Glomerular endothelial cell (primary cell): ENCODE measurements around the gene GPR37L1. TPM values are rescaled to one million over a fixed set of nuclear protein-coding genes. Genes with fewer than 3 reads are reported as not detected.
"Not testable (repeated sequence)": the region's sequence is repeated elsewhere in the genome, so short reads cannot be mapped to it uniquely, and the experiment has no call there.

ENCODE experiments used
- DNase-seq: peaks from one replicate; pipeline ENCODE4 v3.0.0-alpha.2; 2011; ENCODE audit warnings: low read depth, low spot score; ENCODE audit errors: extremely low read depth
- total RNA-seq: library from RNA; depleted of rRNA; stranded (reverse); fragments of >200 nt; gene quantifications from 2 replicates; pipeline ENCODE4 v1.2.3, GENCODE V29; 2015

The GPR37L1 gene
- total RNA-seq, 1 donor from 2014 or later, result 0.06 TPM

DNA sequence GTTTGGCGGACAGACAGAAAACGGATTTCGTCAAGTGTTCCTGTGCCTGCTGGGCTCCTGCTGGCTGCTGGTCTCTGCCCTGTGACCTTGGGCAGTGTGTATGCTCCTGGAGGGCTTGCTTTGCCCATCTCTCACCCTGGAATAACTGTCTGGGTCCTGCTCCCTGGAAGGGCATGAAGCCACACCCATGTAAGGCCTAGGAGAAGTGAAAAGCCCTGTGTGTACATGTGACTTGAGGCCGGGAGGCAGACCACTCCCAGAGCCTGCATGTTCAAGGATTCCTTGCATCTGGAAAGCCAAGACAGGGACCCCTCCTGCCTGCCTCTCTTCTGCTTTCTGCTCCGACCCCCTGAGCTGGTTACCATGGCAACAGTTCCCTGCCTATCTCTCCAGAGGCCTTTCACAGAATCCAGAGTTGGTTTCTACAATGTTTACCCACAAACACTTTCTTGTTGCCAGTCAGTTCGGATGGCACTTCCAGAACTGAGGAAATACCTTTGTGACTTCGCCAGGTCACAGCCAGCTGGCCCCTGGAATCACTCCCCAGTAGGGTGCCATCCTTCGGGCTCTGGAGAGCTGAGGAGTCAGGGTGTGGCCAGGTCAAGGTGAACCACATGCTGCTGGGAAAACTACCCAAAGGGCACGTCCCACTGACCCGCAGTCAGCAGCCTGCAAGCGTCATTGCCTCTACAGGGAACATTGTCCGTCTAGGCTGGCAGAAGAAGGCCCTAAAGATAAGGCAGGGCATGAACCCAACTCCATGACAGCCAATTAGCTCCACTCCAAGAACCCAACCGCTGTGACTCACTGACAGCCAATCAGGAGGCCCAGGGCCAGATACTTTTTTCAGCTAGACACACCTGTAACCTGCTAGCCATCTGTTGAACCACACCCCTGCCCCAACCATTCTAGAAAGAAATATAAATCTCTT lies 14.7 kb upstream of the GPR37L1 start:
- no peak for DNase-seq

GRCh38 chr1:202110977-202111376 lies 11.7 kb upstream of the GPR37L1 start:
- DNase-seq, result no peak

GRCh38 chr1:202111589-202111988 lies 11.1 kb upstream of the GPR37L1 start:
- not testable (repeated sequence) for DNase-seq

GRCh38 chr1:202112859-202113689 lies 9.6 kb upstream of the GPR37L1 start:
- no peak for DNase-seq

DNA sequence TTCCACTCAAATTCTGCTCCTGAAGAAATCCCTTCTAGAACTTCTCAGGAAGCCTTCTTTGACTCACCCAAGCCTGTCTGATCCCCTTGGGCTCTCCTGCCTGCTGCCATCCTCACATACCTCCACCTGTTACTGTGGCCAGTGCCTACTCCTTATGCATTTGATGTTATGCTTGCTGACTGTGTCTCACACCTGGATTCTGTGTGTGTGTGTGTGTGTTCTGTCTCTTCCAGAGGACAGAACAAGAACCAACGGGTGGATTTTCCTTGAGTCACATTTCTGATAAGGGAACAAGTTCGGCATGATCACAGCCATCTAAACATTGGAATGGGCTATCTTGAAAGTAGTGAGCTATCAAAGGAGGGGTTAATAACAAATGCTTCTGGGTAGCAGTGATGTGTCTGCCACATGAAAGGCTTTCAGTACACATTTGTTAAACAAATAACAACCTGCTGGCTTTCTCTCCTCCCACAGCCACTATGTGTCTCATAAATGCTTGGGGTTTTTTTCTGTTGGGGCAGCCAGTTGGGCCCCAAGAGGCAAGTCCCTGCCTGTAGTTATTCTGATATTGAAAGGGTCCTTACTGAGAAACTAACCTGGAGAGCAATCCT lies 8.9 kb upstream of the GPR37L1 start:
- no peak for DNase-seq

DNA sequence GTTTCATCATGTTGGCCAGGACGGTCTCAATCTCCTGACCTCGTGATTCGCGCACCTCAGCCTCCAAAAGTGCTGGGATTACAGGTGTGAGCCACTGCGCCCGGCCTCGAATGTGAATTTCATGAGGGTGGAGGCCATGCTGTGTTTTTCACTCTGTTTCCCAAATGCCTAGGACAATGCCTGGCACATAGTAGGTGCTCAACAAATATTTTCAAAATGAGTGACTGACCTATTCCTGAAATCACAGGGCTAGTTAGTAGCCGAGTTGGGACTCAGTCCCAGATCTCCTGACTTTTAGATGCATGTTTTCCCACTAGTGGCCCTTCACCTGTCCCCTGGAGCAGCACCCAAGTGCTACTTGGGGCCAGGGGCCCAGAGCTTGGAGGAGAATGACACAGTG lies 6.4 kb upstream of the GPR37L1 start:
- no peak for DNase-seq

DNA sequence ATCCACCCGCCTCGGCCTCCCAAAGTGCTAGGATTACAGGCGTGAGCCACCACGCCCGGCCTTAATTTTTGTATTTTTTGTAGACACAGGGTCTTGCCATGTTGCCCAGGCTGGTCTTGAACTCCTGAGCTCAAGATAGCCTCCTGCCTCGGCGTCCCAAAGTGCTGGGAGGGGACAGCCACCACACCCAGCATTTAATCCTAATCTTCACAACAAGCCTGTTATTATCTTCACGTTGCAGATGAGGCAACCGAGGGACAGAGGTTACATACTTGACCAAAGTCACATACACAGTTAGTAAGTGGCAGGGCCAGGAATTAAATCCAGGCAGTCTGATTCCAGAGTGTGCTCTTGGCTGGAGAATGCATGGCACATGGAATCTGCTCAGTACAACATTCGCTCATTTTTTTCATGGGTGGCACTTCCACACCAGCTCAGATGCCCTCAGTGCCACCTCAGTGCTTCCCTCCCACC lies 4.8 kb upstream of the GPR37L1 start:
- DNase-seq, result no peak

DNA sequence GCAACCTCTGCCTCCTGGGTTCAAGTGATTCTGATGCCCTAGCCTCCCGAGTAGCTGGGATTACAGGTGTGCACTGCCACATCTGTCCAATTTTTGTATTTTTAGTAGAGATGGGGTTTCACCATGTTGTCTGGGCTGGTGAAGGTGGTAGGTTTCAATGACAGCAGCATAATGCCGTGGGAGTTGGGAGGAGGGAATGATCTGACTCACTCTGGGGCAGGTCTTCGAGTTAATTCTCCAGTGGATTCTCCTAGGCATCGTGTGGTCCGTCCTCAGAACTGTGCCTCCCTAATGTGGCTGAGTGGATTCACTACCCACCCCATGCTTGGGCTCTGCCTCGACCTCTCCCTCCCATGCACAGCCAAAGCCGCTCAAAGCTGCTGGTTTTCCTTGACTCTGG lies 1.7 kb upstream of the GPR37L1 start:
- no peak for DNase-seq

- no peak for DNase-seq
Observed at GRCh38 chr1:202123336-202123813, 658 bp downstream of the GPR37L1 start.

GRCh38 chr1:202124142-202124541 lies 1.4 kb downstream of the GPR37L1 start:
- no peak for DNase-seq

DNA sequence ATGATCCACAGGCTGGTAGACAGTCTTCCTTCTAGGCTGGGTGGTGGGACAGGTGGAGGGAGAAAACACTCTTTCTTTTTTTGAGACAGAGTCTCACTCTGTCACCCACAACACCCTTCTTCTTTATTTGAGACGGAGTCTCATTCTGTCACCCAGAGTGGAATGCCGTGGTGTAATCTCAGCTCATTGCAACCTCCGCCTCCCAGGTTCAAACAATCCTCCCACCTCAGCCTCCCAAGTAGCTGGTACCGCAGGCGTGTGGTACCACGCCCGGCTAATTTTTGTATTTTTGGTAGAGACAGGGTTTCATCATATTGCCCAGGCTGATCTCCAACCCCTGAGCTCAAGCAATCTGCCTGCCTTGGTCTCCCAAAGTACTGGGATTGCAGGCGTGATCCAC lies 2.9 kb downstream of the GPR37L1 start:
- DNase-seq, result no peak

- no peak for DNase-seq
Observed at GRCh38 chr1:202126426-202126825, 3.7 kb downstream of the GPR37L1 start.

GRCh38 chr1:202127061-202127460 lies 4.3 kb downstream of the GPR37L1 start:
- no peak for DNase-seq

GRCh38 chr1:202127836-202128622 lies 5.3 kb downstream of the GPR37L1 start:
- DNase-seq, result no peak

GRCh38 chr1:202129453-202130296 lies 7.0 kb downstream of the GPR37L1 start:
- DNase-seq, result no peak

GRCh38 chr1:202130297-202130721 lies 7.6 kb downstream of the GPR37L1 start:
- no peak for DNase-seq

DNA sequence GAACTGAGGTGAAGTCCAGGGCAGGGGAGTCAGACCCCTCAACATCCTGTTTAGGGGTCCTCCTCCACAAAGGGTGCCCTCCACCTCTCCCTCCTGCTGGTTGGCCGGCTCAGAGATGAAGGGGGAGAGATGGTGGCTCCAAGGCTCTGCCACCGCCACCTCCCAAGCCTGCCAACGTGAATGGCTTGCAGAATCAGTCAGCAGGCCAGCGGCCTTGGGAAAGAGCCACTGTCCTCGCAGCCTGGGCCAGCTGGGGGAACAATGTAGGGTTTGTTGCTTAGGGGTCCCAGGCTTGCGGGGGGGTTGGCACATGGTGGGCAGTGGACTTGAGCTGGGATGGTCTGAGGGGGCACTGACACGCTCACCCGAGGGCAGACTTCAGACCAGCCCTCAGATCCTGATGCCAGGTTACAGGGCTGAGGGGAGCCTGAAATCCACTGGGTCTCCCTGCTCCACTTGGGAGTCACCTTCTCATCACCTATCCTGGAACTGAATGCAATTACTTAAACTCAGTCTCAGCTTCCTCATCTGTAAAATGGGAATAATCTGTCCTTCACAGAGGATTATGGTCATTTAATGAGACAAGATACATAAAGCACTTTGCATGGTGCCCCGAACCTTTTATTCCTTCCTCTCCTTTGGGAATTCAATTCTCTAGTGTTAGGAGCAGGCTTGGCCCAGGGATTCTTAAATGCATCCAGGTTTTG lies 8.3 kb downstream of the GPR37L1 start:
- no peak for DNase-seq

GRCh38 chr1:202131956-202132821 lies 9.5 kb downstream of the GPR37L1 start:
- no peak for DNase-seq
